CD4-positive, alpha-beta T cell treated with Interleukin-15 for 1 hour (primary cell): ENCODE results near the gene SAMD1.

Experiments
- DNase-seq: peaks from one replicate; pipeline ENCODE4 v3.0.0-alpha.2; 2020

SAMD1 gene

GRCh38 chr19:14090509-14091080, at the start of gene SAMD1:
TSS of gene SAMD1 (minus strand) at chr19:14090751.
- peak; percentile 89 for DNase-seq

- DNase-seq, result peak; percentile 29
Measured at GRCh38 chr19:14139944-14140343, 49.4 kb upstream of the SAMD1 start.

GRCh38 chr19:14138576-14139265, 48.2 kb upstream of the SAMD1 start:
- no peak for DNase-seq

GRCh38 chr19:14136509-14137281, 46.1 kb upstream of the SAMD1 start, which contains the start of gene ASF1B:
TSS of gene ASF1B (minus strand) at chr19:14136589. CDS start at chr19:14136456, 133 bp downstream.
- DNase-seq, result peak; percentile 99

GRCh38 chr19:14135985-14136508, 45.5 kb upstream of the SAMD1 start:
- no peak for DNase-seq

- DNase-seq, result no peak
Measured at GRCh38 chr19:14135355-14135754, 44.8 kb upstream of the SAMD1 start.

- peak; percentile 44 for DNase-seq
Measured at GRCh38 chr19:14127929-14128509, 37.5 kb upstream of the SAMD1 start.

- DNase-seq, result peak; percentile 64
Measured at GRCh38 chr19:14127176-14127575, 36.6 kb upstream of the SAMD1 start.

GRCh38 chr19:14122924-14123323, 32.4 kb upstream of the SAMD1 start:
- no peak for DNase-seq

- DNase-seq, result no peak
Measured at GRCh38 chr19:14120497-14120780, 29.9 kb upstream of the SAMD1 start.

- DNase-seq, result no peak
Measured at GRCh38 chr19:14119644-14120496, 29.3 kb upstream of the SAMD1 start.

GRCh38 chr19:14119146-14119545, 28.6 kb upstream of the SAMD1 start:
- no peak for DNase-seq

GRCh38 chr19:14118165-14119051, 27.9 kb upstream of the SAMD1 start:
- DNase-seq, result peak; percentile 87

GRCh38 chr19:14117668-14118164, 27.2 kb upstream of the SAMD1 start, which contains the start of gene PRKACA:
TSS of gene PRKACA (minus strand) at chr19:14117762. CDS start at chr19:14117547, 215 bp downstream.
- DNase-seq, result peak; percentile 99

GRCh38 chr19:14116918-14117578, 26.5 kb upstream of the SAMD1 start:
- DNase-seq, result no peak

- DNase-seq, result no peak
Measured at GRCh38 chr19:14116525-14116917, 26.0 kb upstream of the SAMD1 start.

- no peak for DNase-seq
Measured at GRCh38 chr19:14115756-14116155, 25.2 kb upstream of the SAMD1 start.

GRCh38 chr19:14114854-14115253, 24.3 kb upstream of the SAMD1 start:
- DNase-seq, result peak; percentile 71

GRCh38 chr19:14114439-14114838, 23.9 kb upstream of the SAMD1 start:
- DNase-seq, result no peak

GRCh38 chr19:14113762-14114414, 23.3 kb upstream of the SAMD1 start:
- peak; percentile 55 for DNase-seq
